ENCODE results near the gene TMED9.

TMED9 gene

DNA sequence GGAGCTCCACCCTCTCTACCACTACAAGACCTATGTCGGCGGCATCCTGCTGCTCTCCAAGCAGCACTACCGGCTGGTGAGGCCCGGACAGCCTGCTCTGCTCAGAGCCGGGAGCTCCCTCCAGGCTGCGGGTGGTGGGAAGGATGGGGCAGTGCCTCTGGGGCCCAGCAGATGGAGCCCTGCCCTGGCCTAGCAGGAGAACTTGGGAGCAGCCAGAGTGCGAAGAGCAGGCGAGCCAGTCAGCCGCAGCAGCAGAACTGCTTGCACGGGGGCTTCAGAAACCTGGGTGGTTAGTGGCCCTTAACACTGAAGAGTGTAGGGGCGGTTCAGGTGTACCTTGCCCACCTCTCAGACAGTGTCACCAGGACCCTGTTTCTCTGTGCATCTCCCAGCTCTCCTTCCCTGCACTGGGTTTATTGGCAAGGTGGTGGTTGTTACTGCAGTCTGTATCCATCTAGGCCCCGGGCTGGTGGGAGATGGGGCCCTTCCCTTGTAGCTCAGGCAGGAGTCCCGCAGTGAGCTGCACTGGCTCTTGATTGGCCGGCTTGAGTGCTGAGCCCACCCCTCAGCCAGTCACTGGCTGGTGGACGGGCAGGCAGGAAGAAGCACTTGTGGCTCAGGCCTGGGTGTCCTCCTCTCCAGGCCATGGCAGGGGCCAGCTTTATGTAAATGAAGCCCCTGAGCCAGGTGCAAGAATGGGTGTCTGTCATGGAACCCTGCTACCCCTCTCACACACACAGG lies 15.6 kb downstream of the TMED9 start:
- Histone ChIP-seq H3K79me2 (ENCODE audit: insufficient read depth, low read length) (no peaks in the 10 kb centered on the region), H3K4me3 (ENCODE audit: low read depth, low read length, poor library complexity, severe bottlenecking) (no peak overlapping the region), H2AFZ (ENCODE audit: low read length) (no peak overlapping the region)

GRCh38 chr5:177608243-177609075 lies 16.5 kb downstream of the TMED9 start:
- peaks cover 13% of the 10 kb centered on the region; the same call in 1 of the 2 replicates for H3K36me3 ChIP-seq (ENCODE audit: insufficient read depth, low read length)
- no peaks in the 10 kb centered on the region for H3K79me2 ChIP-seq (ENCODE audit: insufficient read depth, low read length)
- H3K4me3 ChIP-seq (ENCODE audit: low read depth, low read length, poor library complexity, severe bottlenecking) = no peak overlapping the region
- no peaks in the 10 kb centered on the region for H3K4me1 ChIP-seq (ENCODE audit: insufficient read depth, low read length, severe bottlenecking)
- no peak overlapping the region for H3K9ac ChIP-seq (ENCODE audit: low read length)
- H4K20me1 ChIP-seq (ENCODE audit: insufficient read depth, low read length) = no peaks in the 10 kb centered on the region
- H3K27me3 ChIP-seq (ENCODE audit: insufficient read depth, low read length) = no peaks in the 10 kb centered on the region
- TF ChIP-seq EZH2 (IDR thresholded peaks at IDR 0.05; ENCODE audit: borderline replicate concordance, low read length) = no peak
- TF ChIP-seq, protein P1, sequence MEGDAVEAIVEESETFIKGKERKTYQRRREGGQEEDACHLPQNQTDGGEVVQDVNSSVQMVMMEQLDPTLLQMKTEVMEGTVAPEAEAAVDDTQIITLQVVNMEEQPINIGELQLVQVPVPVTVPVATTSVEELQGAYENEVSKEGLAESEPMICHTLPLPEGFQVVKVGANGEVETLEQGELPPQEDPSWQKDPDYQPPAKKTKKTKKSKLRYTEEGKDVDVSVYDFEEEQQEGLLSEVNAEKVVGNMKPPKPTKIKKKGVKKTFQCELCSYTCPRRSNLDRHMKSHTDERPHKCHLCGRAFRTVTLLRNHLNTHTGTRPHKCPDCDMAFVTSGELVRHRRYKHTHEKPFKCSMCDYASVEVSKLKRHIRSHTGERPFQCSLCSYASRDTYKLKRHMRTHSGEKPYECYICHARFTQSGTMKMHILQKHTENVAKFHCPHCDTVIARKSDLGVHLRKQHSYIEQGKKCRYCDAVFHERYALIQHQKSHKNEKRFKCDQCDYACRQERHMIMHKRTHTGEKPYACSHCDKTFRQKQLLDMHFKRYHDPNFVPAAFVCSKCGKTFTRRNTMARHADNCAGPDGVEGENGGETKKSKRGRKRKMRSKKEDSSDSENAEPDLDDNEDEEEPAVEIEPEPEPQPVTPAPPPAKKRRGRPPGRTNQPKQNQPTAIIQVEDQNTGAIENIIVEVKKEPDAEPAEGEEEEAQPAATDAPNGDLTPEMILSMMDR (IDR thresholded peaks at IDR 0.05; ENCODE audit: low read length) = no peak
- no peaks in the 10 kb centered on the region for H3K9me3 ChIP-seq (ENCODE audit: low read length)
- no peaks in the 10 kb centered on the region for H3F3A ChIP-seq (ENCODE audit: insufficient read depth, low read length)
- H3K27ac ChIP-seq (ENCODE audit: low read depth, low read length, poor library complexity, severe bottlenecking) = no peak overlapping the region
- no peak overlapping the region for H2AFZ ChIP-seq (ENCODE audit: low read length)
- no peaks in the 10 kb centered on the region for H3K9me2 ChIP-seq (ENCODE audit: low read depth, low read length)
- H3K4me2 ChIP-seq (ENCODE audit: low read length) = no peak overlapping the region

More for the DNA sequence above, 15.6 kb downstream of the TMED9 start:
- Histone ChIP-seq H3F3A (ENCODE audit: insufficient read depth, low read length) (no peaks in the 10 kb centered on the region), H3K27ac (ENCODE audit: low read depth, low read length, poor library complexity, severe bottlenecking) (no peak overlapping the region), H3K36me3 (ENCODE audit: insufficient read depth, low read length) (peaks cover 13% of the 10 kb centered on the region; the same call in 1 of the 2 replicates), H3K4me1 (ENCODE audit: insufficient read depth, low read length, severe bottlenecking) (no peaks in the 10 kb centered on the region), H3K9ac (ENCODE audit: low read length) (no peak overlapping the region), H3K27me3 (ENCODE audit: insufficient read depth, low read length) (no peaks in the 10 kb centered on the region), H4K20me1 (ENCODE audit: insufficient read depth, low read length) (no peaks in the 10 kb centered on the region), H3K4me2 (ENCODE audit: low read length) (no peak overlapping the region), H3K9me2 (ENCODE audit: low read depth, low read length) (no peaks in the 10 kb centered on the region), H3K9me3 (ENCODE audit: low read length) (no peaks in the 10 kb centered on the region)
- TF ChIP-seq EZH2 (IDR thresholded peaks at IDR 0.05; ENCODE audit: borderline replicate concordance, low read length) = no peak
- TF ChIP-seq, protein P1 (IDR thresholded peaks at IDR 0.05; ENCODE audit: low read length) = peak; percentile 66

GRCh38 chr5:177609076-177610059 lies 17.4 kb downstream of the TMED9 start:
- Histone ChIP-seq H3K27ac (ENCODE audit: low read depth, low read length, poor library complexity, severe bottlenecking) (no peak overlapping the region), H4K20me1 (ENCODE audit: insufficient read depth, low read length) (no peaks in the 10 kb centered on the region), H3K4me1 (ENCODE audit: insufficient read depth, low read length, severe bottlenecking) (no peaks in the 10 kb centered on the region), H3K9me3 (ENCODE audit: low read length) (no peaks in the 10 kb centered on the region), H3K9ac (ENCODE audit: low read length) (no peak overlapping the region), H3K27me3 (ENCODE audit: insufficient read depth, low read length) (no peaks in the 10 kb centered on the region), H3K4me2 (ENCODE audit: low read length) (no peak overlapping the region), H3K36me3 (ENCODE audit: insufficient read depth, low read length) (peaks cover 13% of the 10 kb centered on the region; the same call in 1 of the 2 replicates), H3K9me2 (ENCODE audit: low read depth, low read length) (no peaks in the 10 kb centered on the region), H3K4me3 (ENCODE audit: low read depth, low read length, poor library complexity, severe bottlenecking) (no peak overlapping the region), H3F3A (ENCODE audit: insufficient read depth, low read length) (no peaks in the 10 kb centered on the region), H2AFZ (ENCODE audit: low read length) (no peak overlapping the region), H3K79me2 (ENCODE audit: insufficient read depth, low read length) (no peaks in the 10 kb centered on the region)
- TF ChIP-seq, protein P1 (IDR thresholded peaks at IDR 0.05; ENCODE audit: low read length) = no peak
- TF ChIP-seq EZH2 (IDR thresholded peaks at IDR 0.05; ENCODE audit: borderline replicate concordance, low read length) = no peak
